PC-3 (cell line): ENCODE data around the gene FHAD1.
"Not testable (repeated sequence)": the region's sequence is repeated elsewhere in the genome, so short reads cannot be mapped to it uniquely, and the experiment has no call there.

Experiments used
- EZH2 ChIP-seq: fragments of 300-600 bp; sonication (generic); IDR thresholded peaks from one replicate; pipeline ENCODE4 v1.6.1; 2017; ENCODE audit warnings: antibody characterized with exemption, mild to moderate bottlenecking, low read length; ENCODE audit not compliant: unreplicated experiment
- TF ChIP-seq, protein P1 (sequence below): fragments of 300-600 bp; sonication (generic); conservative IDR thresholded peaks from 2 replicates; pipeline ENCODE4 v1.5.1; 2017; ENCODE audit warnings: antibody characterized with exemption, low read depth, mild to moderate bottlenecking, low read length

DNA sequence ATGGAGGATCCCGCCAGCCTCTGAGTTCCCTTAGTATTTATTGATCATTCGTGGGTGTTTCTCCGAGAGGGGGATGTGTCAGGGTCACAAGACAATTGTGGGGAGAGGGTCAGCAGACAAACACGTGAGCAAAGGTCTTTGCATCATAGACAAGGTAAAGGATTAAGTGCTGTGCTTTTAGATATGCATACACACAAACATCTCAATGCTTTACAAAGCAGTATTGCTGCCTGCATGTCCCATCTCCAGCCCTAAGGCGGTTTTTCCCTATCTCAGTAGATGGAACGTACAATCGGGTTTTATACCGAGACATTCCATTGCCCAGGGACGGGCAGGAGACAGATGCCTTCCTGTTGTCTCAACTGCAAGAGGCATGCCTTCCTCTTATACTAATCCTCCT is 132.1 kb downstream of the FHAD1 start:
- TF ChIP-seq, protein P1, sequence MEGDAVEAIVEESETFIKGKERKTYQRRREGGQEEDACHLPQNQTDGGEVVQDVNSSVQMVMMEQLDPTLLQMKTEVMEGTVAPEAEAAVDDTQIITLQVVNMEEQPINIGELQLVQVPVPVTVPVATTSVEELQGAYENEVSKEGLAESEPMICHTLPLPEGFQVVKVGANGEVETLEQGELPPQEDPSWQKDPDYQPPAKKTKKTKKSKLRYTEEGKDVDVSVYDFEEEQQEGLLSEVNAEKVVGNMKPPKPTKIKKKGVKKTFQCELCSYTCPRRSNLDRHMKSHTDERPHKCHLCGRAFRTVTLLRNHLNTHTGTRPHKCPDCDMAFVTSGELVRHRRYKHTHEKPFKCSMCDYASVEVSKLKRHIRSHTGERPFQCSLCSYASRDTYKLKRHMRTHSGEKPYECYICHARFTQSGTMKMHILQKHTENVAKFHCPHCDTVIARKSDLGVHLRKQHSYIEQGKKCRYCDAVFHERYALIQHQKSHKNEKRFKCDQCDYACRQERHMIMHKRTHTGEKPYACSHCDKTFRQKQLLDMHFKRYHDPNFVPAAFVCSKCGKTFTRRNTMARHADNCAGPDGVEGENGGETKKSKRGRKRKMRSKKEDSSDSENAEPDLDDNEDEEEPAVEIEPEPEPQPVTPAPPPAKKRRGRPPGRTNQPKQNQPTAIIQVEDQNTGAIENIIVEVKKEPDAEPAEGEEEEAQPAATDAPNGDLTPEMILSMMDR: not testable (repeated sequence)
- not testable (repeated sequence) for TF ChIP-seq EZH2
